ENCODE data around the gene PC.

Gene PC

DNA sequence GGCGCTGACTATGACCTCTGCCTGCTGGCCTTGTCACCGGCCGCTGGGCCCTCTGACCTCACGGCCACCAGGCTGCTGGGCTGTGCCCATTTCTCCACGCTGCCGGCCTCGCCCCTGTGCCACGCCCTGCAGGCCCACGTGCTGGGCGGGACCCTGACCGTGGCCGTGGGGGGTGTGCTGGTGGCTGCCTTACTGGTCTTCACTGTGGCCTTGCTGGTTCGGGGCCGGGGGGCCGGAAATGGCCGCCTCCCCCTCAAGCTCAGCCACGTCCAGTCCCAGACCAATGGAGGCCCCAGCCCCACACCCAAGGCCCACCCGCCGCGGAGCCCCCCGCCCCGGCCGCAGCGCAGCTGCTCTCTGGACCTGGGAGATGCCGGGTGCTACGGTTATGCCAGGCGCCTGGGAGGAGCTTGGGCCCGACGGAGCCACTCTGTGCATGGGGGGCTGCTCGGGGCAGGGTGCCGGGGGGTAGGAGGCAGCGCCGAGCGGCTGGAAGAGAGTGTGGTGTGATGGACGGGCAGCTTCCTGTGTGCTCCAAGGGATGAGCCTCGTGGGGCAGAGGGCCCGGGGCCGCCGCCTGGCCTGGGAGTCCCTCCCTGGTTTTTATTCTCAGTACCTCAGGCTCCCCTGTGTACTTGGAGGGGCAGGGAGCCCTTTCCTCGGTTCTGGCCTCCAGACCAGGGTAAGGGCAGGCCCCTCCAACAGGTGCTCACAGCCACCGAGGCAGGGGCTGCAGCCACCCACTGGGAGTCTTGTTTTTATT is 98.3 kb downstream of the PC start:
- TF ChIP-seq, protein P1, sequence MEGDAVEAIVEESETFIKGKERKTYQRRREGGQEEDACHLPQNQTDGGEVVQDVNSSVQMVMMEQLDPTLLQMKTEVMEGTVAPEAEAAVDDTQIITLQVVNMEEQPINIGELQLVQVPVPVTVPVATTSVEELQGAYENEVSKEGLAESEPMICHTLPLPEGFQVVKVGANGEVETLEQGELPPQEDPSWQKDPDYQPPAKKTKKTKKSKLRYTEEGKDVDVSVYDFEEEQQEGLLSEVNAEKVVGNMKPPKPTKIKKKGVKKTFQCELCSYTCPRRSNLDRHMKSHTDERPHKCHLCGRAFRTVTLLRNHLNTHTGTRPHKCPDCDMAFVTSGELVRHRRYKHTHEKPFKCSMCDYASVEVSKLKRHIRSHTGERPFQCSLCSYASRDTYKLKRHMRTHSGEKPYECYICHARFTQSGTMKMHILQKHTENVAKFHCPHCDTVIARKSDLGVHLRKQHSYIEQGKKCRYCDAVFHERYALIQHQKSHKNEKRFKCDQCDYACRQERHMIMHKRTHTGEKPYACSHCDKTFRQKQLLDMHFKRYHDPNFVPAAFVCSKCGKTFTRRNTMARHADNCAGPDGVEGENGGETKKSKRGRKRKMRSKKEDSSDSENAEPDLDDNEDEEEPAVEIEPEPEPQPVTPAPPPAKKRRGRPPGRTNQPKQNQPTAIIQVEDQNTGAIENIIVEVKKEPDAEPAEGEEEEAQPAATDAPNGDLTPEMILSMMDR (IDR thresholded peaks at IDR 0.05; ENCODE audit: extremely low read depth, missing control alignments): no peak
- peak; percentile 18 for DNase-seq (ENCODE audit: low spot score)

DNA sequence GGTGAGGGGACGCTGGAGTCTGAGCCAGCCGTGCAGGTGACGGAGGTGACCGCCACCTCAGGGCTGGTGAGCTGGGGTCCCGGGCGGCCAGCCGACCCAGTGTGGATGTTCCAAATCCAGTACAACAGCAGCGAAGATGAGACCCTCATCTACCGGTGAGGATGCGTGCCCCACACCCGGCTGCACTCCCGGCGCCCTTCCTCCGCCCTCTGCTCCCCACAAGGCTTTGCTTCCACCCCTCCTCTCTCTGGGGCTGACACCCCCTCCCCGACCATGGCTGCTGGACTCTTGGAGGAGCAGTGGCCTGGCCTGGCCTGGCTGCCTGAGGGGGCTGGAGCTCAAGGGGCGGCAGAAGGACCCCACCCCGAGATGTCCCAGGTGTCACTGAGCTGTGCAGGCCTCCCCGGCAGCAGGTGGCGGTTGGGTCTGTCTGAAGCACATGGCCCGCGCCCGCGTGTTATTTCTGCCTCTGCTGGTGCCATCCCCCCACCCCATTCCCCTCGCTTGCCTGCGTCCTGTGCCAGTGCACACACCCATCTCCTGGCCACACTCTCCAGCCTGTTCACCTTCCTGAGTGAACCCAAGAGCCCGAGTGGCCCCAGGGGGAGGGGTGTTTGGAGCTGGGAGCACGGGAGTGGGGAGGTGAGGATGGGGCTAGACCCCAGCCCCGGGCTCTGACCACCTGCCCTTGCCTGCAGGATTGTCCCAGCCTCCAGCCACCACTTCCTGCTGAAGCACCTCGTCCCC is 99.1 kb downstream of the PC start:
- DNase-seq (ENCODE audit: low spot score): peak; percentile 49
- TF ChIP-seq, protein P1 (IDR thresholded peaks at IDR 0.05; ENCODE audit: extremely low read depth, missing control alignments): no peak

- TF ChIP-seq, protein P1 (IDR thresholded peaks at IDR 0.05; ENCODE audit: extremely low read depth, missing control alignments): no peak
- DNase-seq (ENCODE audit: low spot score): peak; percentile 45
Measured at GRCh38 chr11:66858186-66858938, 99.8 kb downstream of the PC start.

GRCh38 chr11:66857927-66858185 is 100.3 kb downstream of the PC start:
- DNase-seq (ENCODE audit: low spot score): no peak
- TF ChIP-seq, protein P1 (IDR thresholded peaks at IDR 0.05; ENCODE audit: extremely low read depth, missing control alignments): no peak

GRCh38 chr11:66857234-66857926 is 100.8 kb downstream of the PC start:
- DNase-seq (ENCODE audit: low spot score): peak; percentile 72
- TF ChIP-seq, protein P1 (IDR thresholded peaks at IDR 0.05; ENCODE audit: extremely low read depth, missing control alignments): no peak

DNA sequence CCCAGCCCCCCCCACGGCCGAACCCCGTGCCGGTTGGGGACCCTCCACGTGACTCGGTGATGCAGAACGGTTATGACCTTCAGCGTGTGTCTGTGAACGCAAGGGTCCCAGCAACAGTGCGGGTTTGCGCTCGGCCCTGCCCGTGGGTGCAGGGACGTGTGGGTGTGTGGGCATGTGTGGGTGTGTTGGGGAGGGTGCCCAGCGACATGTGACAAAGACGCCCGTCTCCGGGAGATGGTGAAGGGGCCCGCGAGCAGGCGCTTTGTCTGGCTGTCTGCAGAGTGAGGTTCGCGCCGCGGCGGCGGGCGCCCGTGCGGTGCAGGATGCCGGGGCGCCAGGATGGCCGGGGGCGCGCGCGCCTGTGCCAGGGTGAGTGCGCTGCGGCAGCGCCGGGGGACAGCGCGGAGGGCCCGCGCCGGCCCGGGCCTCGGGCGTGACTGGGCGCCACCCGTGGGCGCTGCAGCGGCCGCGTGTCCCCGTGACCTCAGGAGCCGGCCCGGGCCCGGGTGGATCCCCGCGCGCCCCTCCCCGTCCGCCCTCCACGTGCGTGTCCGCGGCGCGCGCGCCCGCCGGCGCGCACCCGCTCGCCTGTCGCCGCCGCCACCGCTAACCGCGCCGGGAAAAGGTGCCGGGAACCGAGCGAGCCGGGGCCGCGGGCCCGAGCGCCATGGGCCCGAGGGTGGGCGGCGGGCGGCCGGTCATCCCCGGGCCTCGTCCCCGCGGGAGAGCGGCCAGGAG is 101.5 kb downstream of the PC start, which contains the start of gene LRFN4:
TSS of gene LRFN4 (plus strand) at position 569 of the 738 bp plus-strand sequence. CDS start 681 bp downstream, outside the sequence.
- DNase-seq (ENCODE audit: low spot score): peak; percentile 85
- TF ChIP-seq, protein P1 (IDR thresholded peaks at IDR 0.05; ENCODE audit: extremely low read depth, missing control alignments): no peak

Data from GM20000 (cell line).